GM18517 (cell line): ENCODE measurements around the gene COX5A.

ENCODE experiments used
- ATAC-seq: cut with Tn5 transposase; IDR thresholded peaks from one replicate; pipeline ENCODE4 v1.9.1; 2021; ENCODE audit warnings: mild to moderate bottlenecking, moderate library complexity; ENCODE audit not compliant: unreplicated experiment

The COX5A gene

GRCh38 chr15:74937590-74938371 is at the start of gene COX5A:
TSS of gene COX5A (minus strand) at chr15:74938073. CDS start at chr15:74938014, 59 bp downstream.
- ATAC-seq = peak; percentile 84

GRCh38 chr15:74983725-74984231 is 45.9 kb upstream of the COX5A start:
- ATAC-seq = no peak

- ATAC-seq = no peak
Observed at GRCh38 chr15:74982183-74982582, 44.3 kb upstream of the COX5A start.

- ATAC-seq = no peak
Observed at GRCh38 chr15:74978503-74978902, 40.6 kb upstream of the COX5A start.

- no peak for ATAC-seq
Observed at GRCh38 chr15:74978077-74978476, 40.2 kb upstream of the COX5A start.

GRCh38 chr15:74977599-74977998 is 39.7 kb upstream of the COX5A start:
- ATAC-seq = no peak

GRCh38 chr15:74976159-74976558 is 38.3 kb upstream of the COX5A start:
- no peak for ATAC-seq

- ATAC-seq = no peak
Observed at GRCh38 chr15:74967670-74968069, 29.8 kb upstream of the COX5A start.

- no peak for ATAC-seq
Observed at GRCh38 chr15:74964794-74965193, 26.9 kb upstream of the COX5A start.

- no peak for ATAC-seq
Observed at GRCh38 chr15:74963213-74963612, 25.3 kb upstream of the COX5A start.

GRCh38 chr15:74962671-74963070 is 24.8 kb upstream of the COX5A start:
- no peak for ATAC-seq

- no peak for ATAC-seq
Observed at GRCh38 chr15:74962219-74962618, 24.3 kb upstream of the COX5A start.

- no peak for ATAC-seq
Observed at GRCh38 chr15:74961616-74962015, 23.7 kb upstream of the COX5A start.

GRCh38 chr15:74960995-74961588 is 23.2 kb upstream of the COX5A start:
- ATAC-seq = no peak

- ATAC-seq = no peak
Observed at GRCh38 chr15:74960286-74960685, 22.4 kb upstream of the COX5A start.

GRCh38 chr15:74959586-74959939 is 21.7 kb upstream of the COX5A start:
- ATAC-seq = no peak

GRCh38 chr15:74958908-74959585 is 21.2 kb upstream of the COX5A start:
- ATAC-seq = no peak

GRCh38 chr15:74958320-74958907 is 20.5 kb upstream of the COX5A start:
- no peak for ATAC-seq

GRCh38 chr15:74957476-74958035 is 19.7 kb upstream of the COX5A start:
- no peak for ATAC-seq

GRCh38 chr15:74956648-74957475 is 19.0 kb upstream of the COX5A start, which contains the start of gene RPP25:
TSS of gene RPP25 (minus strand) at chr15:74956772. CDS start at chr15:74956583, 189 bp downstream.
- no peak for ATAC-seq
